WI38 (cell line): ENCODE measurements around the gene MYL9.

ENCODE experiments used
- H3K4me3 ChIP-seq: 2 replicates; pipeline ENCODE4 v1.5.1; 2011; ENCODE audit warnings: low read depth, mild to moderate bottlenecking, control low read depth, low read length
- TF ChIP-seq, protein P1 (sequence below): IDR thresholded peaks from 2 replicates; pipeline ENCODE4 v1.5.1; 2012; ENCODE audit warnings: low read depth, mild to moderate bottlenecking, control low read depth, low read length

The MYL9 gene

GRCh38 chr20:36541227-36541767, at the start of gene MYL9:
TSS of gene MYL9 (plus strand) at chr20:36541519. CDS start at chr20:36544885, 3,366 bp downstream.
- peak within 1 kb of the TSS; percentile 99 for H3K4me3 ChIP-seq
- TF ChIP-seq, protein P1, sequence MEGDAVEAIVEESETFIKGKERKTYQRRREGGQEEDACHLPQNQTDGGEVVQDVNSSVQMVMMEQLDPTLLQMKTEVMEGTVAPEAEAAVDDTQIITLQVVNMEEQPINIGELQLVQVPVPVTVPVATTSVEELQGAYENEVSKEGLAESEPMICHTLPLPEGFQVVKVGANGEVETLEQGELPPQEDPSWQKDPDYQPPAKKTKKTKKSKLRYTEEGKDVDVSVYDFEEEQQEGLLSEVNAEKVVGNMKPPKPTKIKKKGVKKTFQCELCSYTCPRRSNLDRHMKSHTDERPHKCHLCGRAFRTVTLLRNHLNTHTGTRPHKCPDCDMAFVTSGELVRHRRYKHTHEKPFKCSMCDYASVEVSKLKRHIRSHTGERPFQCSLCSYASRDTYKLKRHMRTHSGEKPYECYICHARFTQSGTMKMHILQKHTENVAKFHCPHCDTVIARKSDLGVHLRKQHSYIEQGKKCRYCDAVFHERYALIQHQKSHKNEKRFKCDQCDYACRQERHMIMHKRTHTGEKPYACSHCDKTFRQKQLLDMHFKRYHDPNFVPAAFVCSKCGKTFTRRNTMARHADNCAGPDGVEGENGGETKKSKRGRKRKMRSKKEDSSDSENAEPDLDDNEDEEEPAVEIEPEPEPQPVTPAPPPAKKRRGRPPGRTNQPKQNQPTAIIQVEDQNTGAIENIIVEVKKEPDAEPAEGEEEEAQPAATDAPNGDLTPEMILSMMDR, result no peak

GRCh38 chr20:36491901-36492617, 49.3 kb upstream of the MYL9 start:
- TF ChIP-seq, protein P1, result no peak
- no peak overlapping the region for H3K4me3 ChIP-seq

- TF ChIP-seq, protein P1, result peak; percentile 16; the same call in 1 of the 2 replicates
- no peak overlapping the region for H3K4me3 ChIP-seq
Measured at GRCh38 chr20:36493051-36493800, 48.1 kb upstream of the MYL9 start.

- no peak overlapping the region for H3K4me3 ChIP-seq
- TF ChIP-seq, protein P1, result no peak
Measured at GRCh38 chr20:36493801-36494114, 47.6 kb upstream of the MYL9 start.

DNA sequence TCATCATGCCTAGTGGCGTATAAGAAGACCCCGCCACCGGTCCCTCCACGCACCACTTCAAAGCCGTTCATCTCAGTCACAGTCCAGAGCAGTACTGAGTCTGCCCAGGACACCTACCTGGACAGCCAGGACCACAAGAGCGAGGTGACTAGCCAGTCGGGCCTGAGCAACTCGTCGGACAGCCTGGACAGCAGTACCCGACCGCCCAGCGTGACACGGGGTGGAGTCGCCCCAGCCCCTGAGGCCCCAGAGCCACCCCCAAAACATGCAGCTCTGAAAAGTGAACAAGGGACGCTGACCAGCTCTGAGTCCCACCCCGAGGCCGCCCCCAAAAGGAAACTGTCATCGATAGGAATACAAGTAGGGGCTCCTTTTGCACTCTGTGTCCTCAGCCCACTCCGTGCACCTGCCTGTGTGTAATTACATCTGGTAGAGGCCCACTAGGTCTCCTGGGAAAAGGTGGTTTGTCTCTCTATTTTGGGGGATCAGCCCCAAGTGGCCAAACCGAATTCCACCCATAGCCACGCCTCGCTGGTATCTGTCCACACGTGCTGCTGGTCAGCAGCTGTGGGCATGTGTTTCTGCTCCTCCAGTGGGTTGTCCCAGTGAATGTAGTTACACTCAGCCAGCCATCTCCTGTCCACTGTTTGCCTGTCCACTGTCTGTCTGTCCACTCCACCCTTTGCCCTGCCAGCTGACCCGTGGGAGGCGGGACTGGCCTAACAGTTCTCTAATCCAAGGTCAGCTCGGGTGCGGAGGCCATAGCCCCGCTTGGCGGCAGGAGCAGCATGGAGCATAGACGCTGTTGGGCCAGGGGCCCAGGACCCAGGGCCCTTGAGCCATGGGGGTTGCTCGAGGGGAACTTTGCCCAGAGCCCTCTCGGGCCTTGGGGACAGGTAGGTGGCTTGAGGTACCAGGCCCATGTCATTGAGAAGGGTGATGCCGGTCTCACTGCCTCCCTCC, 44.3 kb upstream of the MYL9 start:
- no peak overlapping the region for H3K4me3 ChIP-seq
- TF ChIP-seq, protein P1, result no peak

DNA sequence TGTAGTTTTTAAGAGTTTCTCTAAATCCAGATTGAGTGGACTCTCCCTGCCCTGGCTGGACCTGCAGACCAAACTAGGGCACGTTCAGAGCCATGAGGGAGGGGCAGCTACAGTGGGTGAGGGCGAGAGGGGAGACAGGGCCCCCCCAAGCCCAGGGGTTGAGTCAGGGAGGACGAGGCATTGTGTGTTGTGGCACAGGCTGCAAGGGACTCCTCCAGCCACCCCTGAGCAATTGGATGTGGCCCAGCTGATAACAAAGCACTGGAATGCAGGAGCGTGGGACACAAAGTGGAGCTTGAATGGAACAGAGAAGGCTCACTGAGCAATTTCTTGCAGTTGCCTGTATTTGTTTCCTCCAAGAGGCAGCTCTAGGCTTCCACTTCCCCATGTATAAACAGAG, 43.5 kb upstream of the MYL9 start:
- H3K4me3 ChIP-seq, result no peak overlapping the region
- TF ChIP-seq, protein P1, result no peak
